Pulmonary artery endothelial cell (primary cell): ENCODE data around the gene P2RY12. TPM values are rescaled to one million over a fixed set of nuclear protein-coding genes. Genes with fewer than 3 reads are reported as not detected.

Experiments
- DNase-seq: peaks from one replicate; pipeline ENCODE4 v3.0.0-alpha.2; 2011; ENCODE audit warnings: low read depth, low spot score
- total RNA-seq: library from RNA; depleted of rRNA; stranded (reverse); fragments of >200 nt; gene quantifications from 2 replicates; pipeline ENCODE4 v1.2.3, GENCODE V29; 2014

Gene P2RY12
- total RNA-seq, 1 donor from 2014 or later: not detected

GRCh38 chr3:151346292-151346691, 38.3 kb downstream of the P2RY12 start:
- DNase-seq: no peak

- no peak for DNase-seq
Measured at GRCh38 chr3:151345859-151346258, 38.7 kb downstream of the P2RY12 start.

GRCh38 chr3:151331696-151332095, 52.9 kb downstream of the P2RY12 start:
- DNase-seq: no peak

- DNase-seq: no peak
Measured at GRCh38 chr3:151330899-151331298, 53.7 kb downstream of the P2RY12 start.

- no peak for DNase-seq
Measured at GRCh38 chr3:151330379-151330778, 54.2 kb downstream of the P2RY12 start.

GRCh38 chr3:151329363-151329762, 55.2 kb downstream of the P2RY12 start, which contains the start of gene P2RY13:
TSS of gene P2RY13 (minus strand) at chr3:151329549. CDS start at chr3:151329528, 21 bp downstream.
- no peak for DNase-seq

- DNase-seq: no peak
Measured at GRCh38 chr3:151328298-151328995, 56.1 kb downstream of the P2RY12 start.

- DNase-seq: no peak
Measured at GRCh38 chr3:151327571-151328198, 56.9 kb downstream of the P2RY12 start.

GRCh38 chr3:151322511-151322910, 62.0 kb downstream of the P2RY12 start:
- no peak for DNase-seq

GRCh38 chr3:151321526-151321925, 63.0 kb downstream of the P2RY12 start:
- DNase-seq: no peak

GRCh38 chr3:151320131-151320530, 64.4 kb downstream of the P2RY12 start:
- no peak for DNase-seq

GRCh38 chr3:151319628-151320027, 64.9 kb downstream of the P2RY12 start:
- no peak for DNase-seq

- no peak for DNase-seq
Measured at GRCh38 chr3:151318991-151319390, 65.6 kb downstream of the P2RY12 start.

- no peak for DNase-seq
Measured at GRCh38 chr3:151318313-151318712, 66.2 kb downstream of the P2RY12 start.

GRCh38 chr3:151316267-151316991, 68.1 kb downstream of the P2RY12 start, which contains the start of gene GPR87:
TSS of gene GPR87 (minus strand) at chr3:151316820. CDS start at chr3:151300100, 16,720 bp downstream.
- no peak for DNase-seq

- no peak for DNase-seq
Measured at GRCh38 chr3:151315846-151316245, 68.7 kb downstream of the P2RY12 start.

- no peak for DNase-seq
Measured at GRCh38 chr3:151315136-151315535, 69.4 kb downstream of the P2RY12 start.

GRCh38 chr3:151314593-151314992, 70.0 kb downstream of the P2RY12 start:
- no peak for DNase-seq

GRCh38 chr3:151314137-151314536, 70.4 kb downstream of the P2RY12 start:
- no peak for DNase-seq

- DNase-seq: no peak
Measured at GRCh38 chr3:151312972-151313371, 71.6 kb downstream of the P2RY12 start.

- no peak for DNase-seq
Measured at GRCh38 chr3:151309566-151309965, 75.0 kb downstream of the P2RY12 start.
